Lower lobe of right lung (tissue), 2 donors: Measurements from ENCODE around the gene GNPTG. TPM values are rescaled to one million over a fixed set of nuclear protein-coding genes. Genes with fewer than 3 reads are reported as not detected.

ENCODE experiments used
- ATAC-seq, 2 donors: fragments of 200-7000 bp; cut with Tn5 transposase; one replicate each; pipeline ENCODE4 v1.9.1; 2020 to 2022; ENCODE audit warnings: mild to moderate bottlenecking in 2 of 2, moderate library complexity in 2 of 2
- DNase-seq: peaks from one replicate; pipeline ENCODE4 v3.0.0-alpha.2; 2020
- H3K27ac ChIP-seq: fragments of 200-600 bp; one replicate; pipeline ENCODE4 v1.8.0; 2022
- H3K27me3 ChIP-seq: fragments of 200-600 bp; one replicate; pipeline ENCODE4 v1.8.0; 2022; ENCODE audit warnings: low read depth
- H3K36me3 ChIP-seq: fragments of 200-600 bp; one replicate; pipeline ENCODE4 v1.8.0; 2022; ENCODE audit warnings: mild to moderate bottlenecking
- H3K4me1 ChIP-seq: fragments of 200-600 bp; one replicate; pipeline ENCODE4 v1.8.0; 2022
- H3K4me3 ChIP-seq: fragments of 200-600 bp; one replicate; pipeline ENCODE4 v1.8.0; 2022; ENCODE audit warnings: mild to moderate bottlenecking
- H3K9me3 ChIP-seq: fragments of 200-600 bp; one replicate; pipeline ENCODE4 v1.8.0; 2022
- intact Hi-C: fragments of 100-400 bp; cut with DNase I; formaldehyde crosslinking; loops from one replicate; pipeline ENCODE4 v1.11.0; 2022
- total RNA-seq: library from RNA; stranded (reverse); fragmentation: NEBNext Ultra II Directional; extraction: Animal tissue kit (Norgen Biotek cat#: 25700); gene quantifications from one replicate; pipeline ENCODE4 v1.2.1, GENCODE V29; 2021
- TF ChIP-seq, protein P1 (sequence below): fragments of 200-600 bp; IDR thresholded peaks from one replicate; pipeline ENCODE4 v1.8.0; 2022; ENCODE audit warnings: antibody characterized with exemption, mild to moderate bottlenecking
- donor health status: DM: no; HTN: yes; CAD: no; lungs with severe emphysema.

The GNPTG gene
- total RNA-seq, 1 donor from 2014 or later, result 89.5 TPM

GRCh38 chr16:1341495-1342420 is 10.0 kb upstream of the GNPTG start:
- no peaks in the 10 kb centered on the region for H3K9me3 ChIP-seq
- H3K36me3 ChIP-seq, result no peaks in the 10 kb centered on the region
- H3K4me3 ChIP-seq, result no peak overlapping the region
- DNase-seq (no peak), ATAC-seq (no peak)
- TF ChIP-seq, protein P1, sequence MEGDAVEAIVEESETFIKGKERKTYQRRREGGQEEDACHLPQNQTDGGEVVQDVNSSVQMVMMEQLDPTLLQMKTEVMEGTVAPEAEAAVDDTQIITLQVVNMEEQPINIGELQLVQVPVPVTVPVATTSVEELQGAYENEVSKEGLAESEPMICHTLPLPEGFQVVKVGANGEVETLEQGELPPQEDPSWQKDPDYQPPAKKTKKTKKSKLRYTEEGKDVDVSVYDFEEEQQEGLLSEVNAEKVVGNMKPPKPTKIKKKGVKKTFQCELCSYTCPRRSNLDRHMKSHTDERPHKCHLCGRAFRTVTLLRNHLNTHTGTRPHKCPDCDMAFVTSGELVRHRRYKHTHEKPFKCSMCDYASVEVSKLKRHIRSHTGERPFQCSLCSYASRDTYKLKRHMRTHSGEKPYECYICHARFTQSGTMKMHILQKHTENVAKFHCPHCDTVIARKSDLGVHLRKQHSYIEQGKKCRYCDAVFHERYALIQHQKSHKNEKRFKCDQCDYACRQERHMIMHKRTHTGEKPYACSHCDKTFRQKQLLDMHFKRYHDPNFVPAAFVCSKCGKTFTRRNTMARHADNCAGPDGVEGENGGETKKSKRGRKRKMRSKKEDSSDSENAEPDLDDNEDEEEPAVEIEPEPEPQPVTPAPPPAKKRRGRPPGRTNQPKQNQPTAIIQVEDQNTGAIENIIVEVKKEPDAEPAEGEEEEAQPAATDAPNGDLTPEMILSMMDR, result no peak
- intact Hi-C loops, result no loop called here
- H3K4me1 ChIP-seq, result peaks cover 17% of the 10 kb centered on the region
- H3K27me3 ChIP-seq, result no peaks in the 10 kb centered on the region
- H3K27ac ChIP-seq, result no peak overlapping the region

GRCh38 chr16:1342526-1343427 is 9.0 kb upstream of the GNPTG start:
- Histone ChIP-seq H3K27ac (peak overlapping the region; percentile 18), H3K4me3 (peak overlapping the region; percentile 49), H3K27me3 (no peaks in the 10 kb centered on the region), H3K9me3 (no peaks in the 10 kb centered on the region), H3K4me1 (peaks cover 17% of the 10 kb centered on the region), H3K36me3 (peaks cover under 1% of the 10 kb centered on the region)
- DNase-seq (peak; percentile 96), ATAC-seq (peak; percentile 97)
- TF ChIP-seq, protein P1, result peak; percentile 8
- intact Hi-C loops, result no loop called here

GRCh38 chr16:1343428-1344242 is 8.1 kb upstream of the GNPTG start:
- Histone ChIP-seq H3K27ac (no peak overlapping the region), H3K4me3 (peak overlapping the region; percentile 49), H3K27me3 (no peaks in the 10 kb centered on the region), H3K4me1 (peaks cover 17% of the 10 kb centered on the region), H3K9me3 (no peaks in the 10 kb centered on the region), H3K36me3 (peaks cover 10% of the 10 kb centered on the region)
- ATAC-seq, result no peak
- intact Hi-C loops, result no loop called here
- TF ChIP-seq, protein P1, result no peak
- no peak for DNase-seq

GRCh38 chr16:1344499-1344898 is 7.2 kb upstream of the GNPTG start:
- TF ChIP-seq, protein P1, result no peak
- Histone ChIP-seq H3K9me3 (no peaks in the 10 kb centered on the region), H3K27ac (no peak overlapping the region), H3K27me3 (no peaks in the 10 kb centered on the region), H3K4me3 (no peak overlapping the region), H3K4me1 (peaks cover 17% of the 10 kb centered on the region), H3K36me3 (peaks cover 18% of the 10 kb centered on the region)
- ATAC-seq (no peak), DNase-seq (no peak)
- intact Hi-C loops, result no loop called here

DNA sequence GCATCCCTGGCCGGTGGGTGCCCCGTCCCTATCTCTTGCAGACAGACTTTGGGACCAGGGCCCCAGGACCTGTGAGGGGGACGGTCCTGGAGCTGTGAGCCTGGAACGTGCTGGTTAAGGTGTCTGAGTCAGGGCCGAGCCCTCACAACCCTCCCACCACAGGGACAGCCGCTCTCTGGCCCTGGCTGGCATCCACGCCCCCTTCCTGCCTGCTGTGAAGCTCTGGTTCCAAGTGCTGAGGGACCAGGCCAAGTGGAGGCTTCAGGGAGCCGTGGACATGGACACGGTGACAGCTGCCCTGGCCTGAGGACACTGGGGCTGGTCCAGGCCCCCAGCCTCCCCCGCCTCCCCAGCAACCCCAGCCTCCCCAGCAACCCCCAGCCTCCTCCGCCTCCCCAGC is 6.6 kb upstream of the GNPTG start:
- Histone ChIP-seq H3K27me3 (no peaks in the 10 kb centered on the region), H3K27ac (no peak overlapping the region), H3K4me3 (no peak overlapping the region), H3K9me3 (no peaks in the 10 kb centered on the region), H3K4me1 (peaks cover 19% of the 10 kb centered on the region), H3K36me3 (peaks cover 24% of the 10 kb centered on the region)
- intact Hi-C loops, result no loop called here
- ATAC-seq (no peak), DNase-seq (no peak)
- TF ChIP-seq, protein P1, result no peak
